Measurements from ENCODE around the gene TFF1.
A peak's percentile ranks its signal among the peaks of the same experiment; 100 is the strongest.

The TFF1 gene

DNA sequence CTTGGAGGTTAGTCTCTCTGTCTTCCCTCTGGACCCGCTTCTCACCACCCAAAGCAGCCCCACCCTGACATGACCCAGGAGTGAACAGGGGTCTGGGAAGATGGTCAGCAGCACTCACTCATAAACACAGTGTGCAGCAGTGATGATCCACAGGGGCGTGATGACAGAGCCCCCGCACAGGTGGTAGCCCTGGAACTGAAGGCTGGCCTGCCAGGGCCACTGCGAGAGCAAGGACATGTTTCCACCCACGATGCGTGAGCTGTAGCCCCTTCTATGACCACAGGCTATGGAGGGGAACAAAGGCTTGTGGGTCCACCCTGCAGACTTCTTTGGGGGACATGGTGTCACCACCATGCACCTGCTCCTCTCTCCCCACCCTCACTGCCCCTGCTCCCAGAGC lies 16.6 kb upstream of the TFF1 start:
- DNase-seq (ENCODE audit: low read depth in 2 of 2): no peak

DNA sequence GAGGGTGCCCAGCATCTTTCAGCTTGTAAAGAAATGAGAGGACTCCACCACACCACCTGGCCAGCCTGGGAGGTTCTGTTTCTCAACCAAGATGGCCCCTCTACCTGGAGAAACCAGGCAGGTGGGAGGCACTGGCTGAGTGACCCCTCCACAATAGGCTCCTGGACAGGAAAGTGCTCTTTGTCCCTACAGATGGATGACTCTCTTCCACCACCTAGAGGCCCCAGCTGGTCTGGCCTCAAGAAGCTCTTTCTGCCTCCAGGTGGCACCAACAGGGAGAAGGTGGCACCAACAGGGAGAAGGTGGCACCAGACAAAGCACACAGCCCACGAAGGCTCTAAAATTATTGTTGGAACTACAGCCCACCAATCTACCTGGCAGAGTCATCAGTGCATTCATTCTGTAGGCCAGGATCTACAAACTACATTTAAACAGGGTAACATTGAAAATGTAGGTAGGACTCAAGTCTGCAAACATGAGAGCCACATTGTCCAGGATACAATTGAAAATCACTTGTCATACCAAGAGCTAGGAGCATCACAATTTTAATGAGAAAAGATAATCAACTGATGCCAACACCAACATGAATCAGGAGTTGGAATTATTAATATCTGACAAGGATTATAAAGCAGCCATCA lies 15.1 kb upstream of the TFF1 start:
- DNase-seq (ENCODE audit: low read depth in 2 of 2): peak in 1 of 2 donors; percentile 11

DNA sequence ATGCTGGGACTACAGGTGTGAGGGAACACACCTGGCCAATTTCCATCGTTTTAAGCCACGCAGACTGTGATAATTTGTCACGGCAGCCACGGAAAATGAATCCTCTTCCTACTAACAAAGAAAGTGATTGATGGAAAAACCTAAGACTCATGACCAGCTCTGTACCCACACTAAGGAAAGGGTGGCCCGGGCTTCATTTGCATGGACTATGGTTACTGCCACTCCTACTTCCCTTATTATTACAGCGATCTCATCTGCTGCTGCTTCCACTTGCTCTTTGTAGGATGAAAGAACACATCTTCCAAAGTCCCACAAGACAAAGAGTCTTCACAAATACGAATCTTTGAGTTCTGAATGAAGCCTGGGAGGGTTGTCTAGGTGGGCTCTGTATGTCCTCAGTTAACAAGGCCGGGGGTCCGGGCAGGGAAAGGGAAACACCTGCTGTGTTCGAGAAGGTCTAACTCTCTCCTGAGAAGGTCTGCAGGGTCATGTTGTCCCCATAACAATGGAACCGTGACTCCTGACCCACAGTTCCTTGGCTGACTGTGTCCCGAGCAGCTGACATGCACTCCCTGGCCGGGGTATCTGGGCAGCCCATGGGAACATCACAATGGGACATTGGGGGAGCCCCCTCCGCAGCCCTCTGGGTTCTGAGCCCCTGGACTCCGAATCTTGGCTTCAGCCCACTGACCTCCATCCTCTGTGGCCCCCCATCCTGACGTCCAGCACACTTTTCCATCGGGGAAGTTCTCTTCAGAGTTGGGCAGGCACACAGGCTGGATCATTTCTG lies 13.3 kb upstream of the TFF1 start:
- no peak for DNase-seq (ENCODE audit: low read depth in 2 of 2)

DNA sequence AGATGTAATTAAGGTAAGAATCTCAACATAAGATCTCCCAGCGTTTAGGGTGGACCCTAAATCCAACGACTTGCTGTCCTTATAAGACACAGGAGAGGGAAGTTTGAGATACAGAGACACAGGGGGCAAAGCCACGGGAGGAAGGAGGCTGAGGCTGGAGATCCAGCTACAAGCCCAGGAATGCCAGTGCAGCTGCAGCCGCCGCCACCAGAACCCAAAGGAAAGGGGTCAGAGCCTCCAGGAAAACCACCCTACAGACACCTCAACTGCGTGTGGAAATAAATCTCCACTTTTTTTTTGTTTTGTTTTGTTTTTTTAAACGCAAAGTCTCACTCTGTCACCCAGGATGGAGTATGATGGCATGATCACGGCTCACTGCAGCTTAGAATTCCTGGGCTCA lies 12.1 kb upstream of the TFF1 start:
- no peak for DNase-seq (ENCODE audit: low read depth in 2 of 2)

DNA sequence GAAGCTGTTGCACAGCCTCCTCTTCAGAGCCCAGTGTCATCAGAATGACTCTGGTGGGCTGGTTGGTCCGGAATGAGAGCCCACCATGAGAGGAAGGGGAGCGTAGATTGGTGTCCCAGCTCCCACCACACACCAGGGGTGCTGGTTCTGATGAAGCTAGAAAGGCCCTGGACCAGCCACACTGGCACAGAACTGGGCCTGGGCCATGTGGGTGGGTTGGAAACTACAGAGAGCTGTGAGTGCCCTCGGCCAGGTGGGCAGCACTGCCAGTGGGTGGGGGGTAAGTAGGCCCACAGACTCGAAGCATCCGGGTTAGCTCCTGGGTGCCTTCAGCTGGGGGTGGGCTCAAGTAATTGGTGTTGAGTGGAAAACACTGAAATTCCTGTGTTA lies 11.6 kb upstream of the TFF1 start:
- DNase-seq (ENCODE audit: low read depth in 2 of 2): no peak

DNA sequence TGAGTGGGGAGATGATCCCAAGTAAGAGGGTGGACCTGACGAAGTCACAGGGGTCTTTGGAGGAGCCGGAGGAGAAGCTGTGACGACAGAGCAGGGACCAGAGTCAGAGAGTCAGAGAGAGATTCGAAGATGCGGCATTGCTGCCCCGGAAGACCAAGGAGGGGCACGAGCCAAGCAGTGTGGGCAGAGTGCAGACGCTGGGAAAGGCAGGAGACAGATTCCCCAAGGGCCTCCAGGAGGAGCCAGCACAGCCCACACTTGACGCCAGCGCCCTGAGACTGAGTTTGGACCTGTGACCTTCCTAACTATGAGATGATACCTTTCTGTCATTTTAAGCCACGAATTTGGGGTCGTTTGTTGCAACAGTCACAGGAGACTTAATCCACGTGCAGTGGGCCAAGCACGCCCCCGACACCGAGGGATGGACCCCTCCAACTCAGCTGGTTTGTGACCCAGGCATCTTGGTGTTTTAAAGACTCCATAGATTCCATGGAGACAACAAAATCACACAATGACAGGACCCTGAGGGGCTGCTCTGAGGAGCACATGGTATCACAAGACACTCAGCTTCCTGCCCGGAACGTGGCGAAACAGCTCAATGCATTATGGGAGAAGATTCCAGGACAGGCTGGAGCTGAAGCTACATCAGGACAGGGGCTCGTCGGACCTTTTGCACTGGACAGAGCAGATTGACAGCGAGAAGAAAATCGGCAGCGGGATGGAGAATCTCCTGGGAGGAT lies 11.0 kb upstream of the TFF1 start:
- DNase-seq (ENCODE audit: low read depth in 2 of 2): no peak

DNA sequence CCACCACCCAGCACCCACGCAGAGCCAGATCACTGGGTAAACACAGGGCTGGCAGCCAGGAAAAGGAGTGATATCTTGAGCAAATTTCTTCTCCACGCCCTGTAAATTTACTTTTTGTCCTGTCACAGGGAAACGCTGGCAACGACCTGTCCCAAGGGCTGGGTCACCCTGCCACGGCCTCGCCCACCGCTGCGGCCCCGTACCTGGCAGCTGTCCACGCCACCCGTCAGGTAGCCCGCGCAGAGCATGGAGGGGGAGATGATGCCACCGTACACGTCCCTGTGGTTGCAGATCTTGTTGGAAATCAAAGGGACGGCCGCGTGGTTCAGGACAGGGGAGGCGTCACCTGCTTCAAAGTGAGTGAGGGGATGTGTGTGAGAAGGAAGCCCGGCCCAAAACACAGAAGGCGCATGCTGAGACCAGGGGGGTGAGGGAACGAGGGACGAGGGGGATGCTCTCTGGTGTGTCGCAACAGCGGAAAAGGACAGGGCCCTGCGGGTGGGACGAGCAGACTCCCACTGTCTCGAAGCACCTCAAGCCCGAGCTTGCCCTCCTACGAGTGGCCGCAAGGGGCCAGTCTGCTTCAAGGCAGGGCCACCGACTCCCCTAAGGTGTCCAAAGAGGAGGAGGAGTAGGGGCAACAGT lies 10.1 kb upstream of the TFF1 start:
- DNase-seq (ENCODE audit: low read depth in 2 of 2): no peak

DNA sequence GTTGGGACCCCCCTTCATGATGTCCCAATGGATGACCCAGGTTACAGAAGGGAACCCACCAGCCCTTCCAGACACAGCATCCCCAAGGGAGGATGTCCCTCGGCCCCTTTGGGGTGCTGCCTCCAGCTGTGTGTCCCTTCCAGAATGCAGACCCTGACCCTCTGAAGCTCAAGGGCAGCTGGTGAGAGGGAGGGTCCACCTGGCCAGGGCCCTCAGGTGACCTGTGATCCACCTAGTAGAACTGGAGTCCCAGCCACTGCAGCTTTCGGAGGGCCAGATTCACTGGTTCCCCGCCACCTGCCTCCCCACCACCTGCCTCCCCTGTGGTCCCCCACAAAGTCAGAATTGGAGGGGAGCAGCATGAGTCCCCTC lies 9.6 kb upstream of the TFF1 start:
- no peak for DNase-seq (ENCODE audit: low read depth in 2 of 2)

DNA sequence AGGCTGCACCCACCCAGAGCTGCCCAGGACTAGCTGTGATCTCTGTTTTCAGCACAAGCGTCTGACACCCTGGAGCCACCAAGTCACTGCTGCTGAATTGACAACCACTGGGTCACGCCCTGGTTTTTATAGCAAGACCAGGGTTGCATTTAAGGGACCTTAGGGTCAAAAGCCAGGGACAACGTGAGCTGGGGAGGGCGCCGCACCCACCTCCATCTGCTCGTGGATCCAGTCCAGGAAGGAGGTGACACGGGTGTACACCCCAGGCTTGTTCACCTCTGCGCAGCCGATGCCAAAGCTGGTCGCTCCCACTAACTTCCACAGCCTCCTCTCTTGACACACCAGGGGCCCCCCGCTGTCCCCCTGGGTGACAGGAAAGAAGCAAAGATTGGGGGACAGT lies 9.2 kb upstream of the TFF1 start:
- DNase-seq (ENCODE audit: low read depth in 2 of 2): no peak

DNA sequence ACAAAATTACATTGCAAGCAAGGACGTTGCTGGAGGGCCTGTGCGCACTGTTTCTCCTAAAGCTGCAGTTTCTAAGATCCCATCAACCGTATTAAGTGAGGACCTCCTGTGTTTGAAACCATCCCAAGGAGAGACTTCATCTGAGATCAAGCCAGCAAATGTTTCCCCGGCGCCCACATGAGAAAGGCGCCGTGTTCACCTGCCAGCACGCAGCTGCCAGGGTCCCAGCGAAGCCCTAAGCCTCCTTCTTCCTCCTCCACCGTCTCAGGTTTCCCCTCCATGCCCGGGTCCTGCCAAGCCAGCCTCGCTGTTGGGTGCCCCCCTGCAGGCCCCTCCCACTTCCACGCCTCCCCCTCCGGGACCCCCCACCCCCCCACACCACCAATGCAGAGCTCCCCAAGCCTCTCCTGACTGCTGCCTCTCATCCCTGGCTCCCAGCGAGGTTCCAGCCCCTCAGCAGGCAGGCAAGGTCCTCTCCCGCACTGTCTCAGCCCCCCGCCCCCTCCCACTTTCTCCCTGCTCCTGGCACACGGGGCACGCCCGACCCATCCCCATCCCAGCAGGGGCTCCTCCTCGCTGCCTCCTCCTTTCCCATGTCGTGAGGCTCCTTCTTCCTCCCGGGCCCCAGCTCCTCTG lies 8.6 kb upstream of the TFF1 start:
- no peak for DNase-seq (ENCODE audit: low read depth in 2 of 2)

DNA sequence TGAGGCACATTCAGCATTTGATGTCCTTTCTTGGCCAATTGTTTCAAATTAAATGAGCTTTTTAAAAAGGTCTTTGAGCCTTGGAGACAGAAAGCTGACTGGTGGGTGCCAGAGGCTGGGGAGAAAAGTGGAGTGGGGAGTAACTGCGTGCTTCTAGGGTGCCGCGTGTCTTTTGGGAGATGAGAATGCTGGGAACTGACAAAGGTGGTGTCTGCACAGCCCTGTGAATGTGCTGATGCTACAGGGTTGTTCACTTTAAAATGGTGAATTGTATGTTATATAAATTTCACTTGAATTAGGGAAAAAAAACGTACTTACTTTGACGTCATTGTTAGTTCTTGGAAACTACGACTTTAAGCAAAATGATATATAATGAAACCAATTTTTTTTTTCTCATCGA lies 8.1 kb upstream of the TFF1 start:
- DNase-seq (ENCODE audit: low read depth in 2 of 2): no peak

DNA sequence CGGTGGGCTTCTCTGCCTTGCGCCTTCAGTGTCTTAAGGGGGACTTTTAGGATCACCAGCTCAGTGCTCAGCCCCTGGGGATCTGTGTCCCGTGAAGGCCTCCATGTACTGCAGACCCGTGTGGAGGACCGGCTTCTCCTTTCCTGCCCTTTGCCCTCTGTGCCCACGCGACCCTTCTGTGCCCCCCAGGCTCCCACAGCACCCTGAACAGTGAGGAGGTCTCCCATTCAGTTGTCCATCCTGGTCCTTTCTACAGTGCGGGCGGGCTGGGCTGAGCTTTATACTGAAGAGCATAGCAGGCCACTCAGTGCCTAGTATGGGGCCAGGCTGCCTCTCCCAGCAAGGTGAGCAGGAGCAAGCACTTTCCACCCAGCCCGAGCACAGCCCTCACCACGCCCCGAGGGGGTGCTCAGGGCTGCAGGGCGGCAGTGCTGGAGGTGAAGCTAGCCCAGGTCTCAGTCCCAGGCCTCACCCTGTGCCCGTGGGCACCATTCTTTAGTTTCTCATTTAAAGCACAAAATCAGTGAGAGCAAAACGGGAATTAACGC lies 7.6 kb upstream of the TFF1 start:
- DNase-seq (ENCODE audit: low read depth in 2 of 2): no peak

DNA sequence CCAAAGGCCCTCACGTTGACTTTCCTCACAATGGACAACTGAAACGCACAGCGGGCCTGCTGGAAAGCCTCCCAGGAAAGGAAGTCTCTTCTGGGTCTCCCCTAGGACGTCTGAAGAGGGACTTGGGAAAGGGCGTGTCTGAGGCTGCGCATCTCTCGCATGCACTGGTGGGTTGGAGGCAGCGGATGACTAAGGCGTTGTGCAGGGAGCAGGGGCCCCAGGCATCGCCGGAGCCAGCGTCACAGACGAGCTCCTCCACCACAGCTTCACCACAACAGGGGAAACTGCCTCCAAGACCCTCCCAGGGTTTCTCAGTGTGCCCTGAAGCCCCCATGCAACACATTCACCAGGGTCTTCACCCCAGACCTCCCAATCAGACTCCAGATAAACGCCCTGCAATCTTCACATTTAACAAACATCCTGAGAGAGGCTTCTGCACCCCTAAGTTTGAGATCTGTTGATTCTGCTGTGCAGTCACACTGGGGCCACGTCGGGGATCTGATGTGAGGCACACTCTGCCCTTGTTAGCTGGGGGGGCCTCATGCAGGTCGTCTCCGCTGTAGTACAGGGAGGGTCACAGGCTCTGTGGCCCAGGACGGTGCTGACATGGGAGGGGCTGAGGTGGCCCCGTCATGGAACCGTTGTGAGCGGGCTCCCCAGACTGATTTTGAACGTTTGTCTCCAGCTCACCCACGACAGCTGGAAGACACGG lies 7.0 kb upstream of the TFF1 start:
- no peak for DNase-seq (ENCODE audit: low read depth in 2 of 2)

DNA sequence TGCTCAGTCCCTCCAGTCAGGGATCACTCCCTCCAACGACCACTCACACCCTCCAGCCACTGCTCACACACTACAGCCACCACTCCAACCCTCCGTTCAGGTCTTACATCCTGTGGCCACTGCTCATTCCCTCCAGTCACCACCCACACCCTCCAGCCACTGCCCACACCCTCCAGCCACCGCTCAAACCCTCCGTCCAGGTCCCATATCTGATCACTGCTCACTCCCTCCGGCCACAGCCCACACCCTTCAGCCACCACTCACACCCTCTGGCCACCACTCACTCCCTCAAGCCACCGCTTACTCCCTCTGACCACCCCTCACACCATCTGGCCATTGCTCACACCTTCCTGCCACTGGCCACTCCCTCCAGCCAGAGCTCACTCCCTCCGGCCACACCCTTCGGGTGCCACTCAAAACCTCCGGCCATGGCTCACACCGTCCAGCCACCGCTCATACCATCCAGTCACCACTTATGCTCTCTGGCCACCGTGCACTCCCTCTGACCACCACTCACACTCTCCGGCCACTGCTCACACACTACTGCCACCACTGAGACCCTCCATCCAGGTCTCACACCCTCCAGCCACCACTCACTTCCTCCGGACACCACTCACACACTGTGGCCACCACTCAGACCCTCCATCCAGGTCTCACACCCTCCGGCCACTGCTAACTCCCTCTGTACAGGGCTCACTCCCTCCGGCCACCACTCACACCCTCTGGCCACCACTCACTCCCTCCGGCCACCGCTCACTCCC lies 4.7 kb upstream of the TFF1 start:
- no peak for DNase-seq (ENCODE audit: low read depth in 2 of 2)

DNA sequence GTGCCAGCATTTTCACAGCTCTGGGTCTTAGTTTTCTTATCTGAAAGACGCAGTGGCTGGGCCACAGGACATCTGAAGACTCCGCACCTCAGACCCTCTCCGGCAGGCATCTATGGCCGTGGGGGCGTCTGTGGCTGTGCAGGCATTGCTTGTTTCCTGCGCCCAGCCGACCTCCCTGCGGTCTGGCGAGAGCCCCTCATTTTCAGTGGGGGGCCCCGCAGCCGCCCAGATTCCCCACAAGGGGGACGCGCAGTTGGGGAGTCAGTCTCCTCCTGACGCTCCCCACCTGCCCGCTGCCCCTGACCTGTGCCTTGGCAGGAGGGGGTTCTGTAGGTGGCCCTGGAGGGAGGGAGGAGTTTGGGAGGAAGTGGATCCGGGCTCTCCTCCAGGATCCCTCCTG lies 3.5 kb upstream of the TFF1 start:
- DNase-seq (ENCODE audit: low read depth in 2 of 2): no peak

DNA sequence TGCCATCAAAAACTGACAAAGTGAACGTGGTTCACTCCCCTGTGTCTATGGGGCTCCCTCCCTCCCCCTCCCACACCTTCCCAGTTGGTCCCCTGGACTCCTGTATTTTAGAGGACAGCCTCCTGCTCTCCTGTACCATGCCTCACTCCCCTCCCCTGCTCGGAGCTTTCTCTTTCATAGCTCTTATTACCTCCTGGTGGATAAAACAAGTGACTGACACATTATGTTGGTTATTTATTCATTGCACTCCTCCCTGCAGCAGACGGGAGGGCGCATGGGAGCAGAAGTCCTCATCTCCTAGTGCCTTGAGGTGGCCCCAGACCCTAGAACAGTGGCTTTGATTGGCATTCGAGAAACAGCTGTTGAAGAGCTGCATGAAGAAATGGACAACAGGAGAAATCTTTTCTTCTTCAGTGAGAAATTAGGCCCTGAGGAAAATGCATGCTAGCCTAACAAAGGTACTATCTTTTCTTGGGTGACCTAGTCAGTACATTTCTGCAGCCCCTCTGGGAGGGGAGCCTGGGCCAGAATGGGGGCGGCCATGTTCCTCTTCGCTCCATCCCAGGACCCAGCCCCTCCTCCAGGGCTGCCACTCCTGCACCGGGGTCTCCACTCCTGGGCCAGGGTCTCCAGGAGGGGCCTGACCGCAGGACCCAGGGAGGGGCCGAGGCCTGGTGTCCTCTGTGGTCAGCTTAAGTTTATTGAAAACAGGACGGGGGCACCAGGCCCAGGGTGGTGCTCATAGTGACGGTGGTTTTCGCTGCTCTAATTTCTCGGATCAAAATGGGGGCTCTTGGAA lies 1.2 kb upstream of the TFF1 start:
- no peak for DNase-seq (ENCODE audit: low read depth in 2 of 2)

DNA sequence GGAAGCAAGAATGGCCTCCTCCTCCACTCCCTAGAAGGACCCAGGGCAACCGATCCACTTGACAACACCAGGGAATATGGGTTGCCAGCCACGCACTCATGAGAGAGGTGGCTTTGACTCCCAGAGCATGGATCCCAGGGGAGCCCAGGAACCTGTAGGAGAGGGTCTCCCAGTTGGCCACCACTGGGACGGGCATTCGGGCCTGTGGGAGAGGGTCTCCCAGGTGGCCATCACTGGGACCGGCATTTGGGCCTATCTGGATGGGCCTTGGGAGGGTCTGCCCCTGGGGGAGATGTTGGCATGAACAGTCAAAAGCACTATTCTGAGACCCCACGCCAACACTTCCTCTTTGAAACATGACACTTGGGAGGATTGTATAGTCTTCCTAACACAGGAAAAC lies 565 bp downstream of the TFF1 start:
- no peak for DNase-seq (ENCODE audit: low read depth in 2 of 2)

DNA sequence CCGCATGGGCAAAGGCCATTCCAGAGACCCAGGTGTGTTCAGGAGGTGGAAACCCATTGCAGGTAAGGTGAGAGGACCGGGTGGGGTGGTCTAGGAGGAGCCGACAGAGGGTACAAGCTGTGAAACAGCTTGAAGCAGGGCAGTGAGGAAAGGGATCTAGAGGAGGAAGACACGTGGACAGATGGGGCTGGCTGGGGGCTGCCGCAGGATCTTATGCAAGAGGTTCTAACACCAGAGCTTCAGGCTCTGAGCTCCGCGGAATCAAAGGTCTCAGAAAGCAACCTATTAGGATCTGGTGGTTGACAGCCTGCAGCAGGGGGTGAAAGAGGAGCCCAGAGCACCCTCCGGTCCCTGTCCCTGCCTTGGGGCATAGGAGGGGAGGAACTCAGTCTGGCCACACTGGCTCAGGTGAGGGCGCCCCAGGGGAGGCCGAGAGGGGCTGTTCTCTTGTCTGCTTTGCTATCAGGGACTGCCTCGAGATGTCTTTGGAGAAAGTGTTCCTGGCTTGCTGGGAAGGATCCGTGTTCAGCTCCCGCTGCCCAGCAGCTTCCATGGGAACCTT lies 1.9 kb downstream of the TFF1 start:
- no peak for DNase-seq (ENCODE audit: low read depth in 2 of 2)

DNA sequence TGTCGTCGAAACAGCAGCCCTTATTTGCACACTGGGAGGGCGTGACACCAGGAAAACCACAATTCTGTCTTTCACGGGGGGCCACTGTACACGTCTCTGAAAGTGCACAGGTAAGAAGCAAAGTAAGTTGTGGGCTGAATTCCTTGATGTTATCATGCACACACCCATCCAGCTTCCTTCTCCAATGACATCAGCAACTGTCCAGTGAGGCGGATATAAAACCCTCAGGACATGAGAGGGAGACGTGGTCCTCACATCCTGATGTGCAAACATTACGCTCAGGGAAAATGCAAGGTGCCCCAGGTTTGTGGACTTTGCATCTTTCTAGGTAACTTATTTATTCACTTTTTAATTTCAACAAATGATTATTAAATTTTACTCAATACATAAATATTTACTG lies 3.0 kb downstream of the TFF1 start:
- DNase-seq (ENCODE audit: low read depth in 2 of 2): no peak
